GM12878 (cell line): ENCODE measurements around the gene CNPY1. TPM values are rescaled to one million over a fixed set of nuclear protein-coding genes. Genes with fewer than 3 reads are reported as not detected.
A peak's percentile ranks its signal among the peaks of the same experiment; 100 is the strongest.

Experiments
- ATAC-seq: fragments of 200-7000 bp; cut with Tn5 transposase; 3 replicates; pipeline ENCODE4 v1.9.1; 2020; ENCODE audit warnings: mild to moderate bottlenecking, moderate library complexity
- BruUV-seq: library from RNA; stranded (reverse); fragments of 400-500 nt; replicated peaks from 2 replicates; lab custom pipeline; 2021; lab: Mats Ljungman, UMichigan
- CTCF ChIA-PET: fragments of 300-600 bp; sonication (Branson Sonifier 250); formaldehyde crosslinking; extraction: SDS; loops from one replicate; lab custom pipeline; 2021; ENCODE audit warnings: inconsistent platforms; lab: Yijun Ruan, JAX
- POLR2A ChIA-PET: fragments of 350-600 bp; formaldehyde crosslinking; extraction: SDS; loops from one replicate; lab custom pipeline; 2021; ENCODE audit warnings: inconsistent platforms; lab: Charles Lee
- RAD21 ChIA-PET: fragments of 300-600 bp; sonication (Branson Sonifier 250); formaldehyde crosslinking; loops from one replicate; lab custom pipeline; 2023; ENCODE audit warnings: antibody characterized with exemption; ENCODE audit not compliant: unreplicated experiment; lab: Charles Lee
- SMC1A ChIA-PET: fragments of 300-600 bp; sonication (Branson Sonifier 250); formaldehyde crosslinking; loops from one replicate; lab custom pipeline; 2023; ENCODE audit not compliant: unreplicated experiment, uncharacterized antibody; lab: Charles Lee
- DNase-seq: peaks from one replicate; pipeline ENCODE4 v3.0.0-alpha.2; 2011; ENCODE audit warnings: low read depth, low spot score
- FAIRE-seq: peaks from 3 replicates; lab custom pipeline; 2011; peaks lifted over from hg19 to GRCh38; lab: Jason Lieb, UNC
- H2AFZ ChIP-seq: 2 replicates; pipeline ENCODE4 v1.6.0; 2011; ENCODE audit warnings: low read depth, low read length, control low read depth; ENCODE audit not compliant: control insufficient read depth
- H3K27ac ChIP-seq: 2 replicates; pipeline ENCODE4 v1.5.1; 2011; ENCODE audit warnings: control low read depth; ENCODE audit not compliant: control insufficient read depth, insufficient read depth
- H3K27me3 ChIP-seq, 2 experiments: replicated peaks in 1 of 2; 2 replicates each; pipeline versions ENCODE4 v1.6.0 to v1.6.1; 2011; ENCODE audit warnings: low read length in 1 of 2; ENCODE audit not compliant: control insufficient read depth in 2 of 2, insufficient read depth in 2 of 2
- H3K36me3 ChIP-seq, 2 experiments: 2 replicates each; pipeline ENCODE4 v1.5.1; 2011; ENCODE audit warnings: low read length in 1 of 2; ENCODE audit not compliant: control insufficient read depth in 2 of 2, insufficient read depth in 2 of 2
- H3K4me1 ChIP-seq: 2 replicates; pipeline ENCODE4 v1.6.1; 2011; ENCODE audit warnings: mild to moderate bottlenecking, low read length, moderate library complexity, mixed read lengths; ENCODE audit not compliant: control insufficient read depth, insufficient read depth
- H3K4me2 ChIP-seq: 2 replicates; pipeline ENCODE4 v1.6.0; 2011; ENCODE audit warnings: control low read depth; ENCODE audit not compliant: control insufficient read depth, insufficient read depth
- H3K4me3 ChIP-seq: fragments of 200-600 bp; sonication (generic); 2 replicates; pipeline ENCODE4 v1.5.1; 2016
- H3K79me2 ChIP-seq: 2 replicates; pipeline ENCODE4 v1.6.0; 2011; ENCODE audit warnings: low read length; ENCODE audit not compliant: control insufficient read depth, insufficient read depth
- H3K9ac ChIP-seq: 2 replicates; pipeline ENCODE4 v1.8.0; 2011; ENCODE audit warnings: low read length, control low read depth, mixed read lengths; ENCODE audit not compliant: control insufficient read depth, insufficient read depth
- H3K9me3 ChIP-seq: replicated peaks from 3 replicates; pipeline ENCODE4 v1.5.1; 2011; ENCODE audit warnings: mild to moderate bottlenecking, low read length; ENCODE audit not compliant: control insufficient read depth, insufficient read depth
- H4K20me1 ChIP-seq: 2 replicates; pipeline ENCODE4 v1.6.0; 2011; ENCODE audit not compliant: control insufficient read depth, insufficient read depth
- BCL3 ChIP-seq: IDR thresholded peaks from 2 replicates; pipeline ENCODE4 v1.6.1; 2011; ENCODE audit warnings: borderline replicate concordance, low read depth, mild to moderate bottlenecking, moderate library complexity, low read length; ENCODE audit not compliant: insufficient read depth, poor library complexity, severe bottlenecking
- CREM ChIP-seq: IDR thresholded peaks from 2 replicates; pipeline ENCODE4 v1.6.1; 2014; ENCODE audit warnings: antibody characterized with exemption, low read depth
- HDAC6 ChIP-seq: fragments of 200-600 bp; sonication (generic); IDR thresholded peaks from one replicate; pipeline ENCODE4 v1.8.0; 2017; ENCODE audit warnings: antibody characterized with exemption; ENCODE audit not compliant: unreplicated experiment
- MTA2 ChIP-seq: fragments of 450-650 bp; IDR thresholded peaks from 2 replicates; pipeline ENCODE4 v1.6.1; 2016; ENCODE audit warnings: low read depth, mild to moderate bottlenecking, moderate library complexity
- MXI1 ChIP-seq: fragments of 150-350 bp; IDR thresholded peaks from 2 replicates; pipeline ENCODE4 v1.6.1; 2011; ENCODE audit warnings: low read depth, mild to moderate bottlenecking, inconsistent platforms, low read length, improper control_type of control experiment
- MYC ChIP-seq: IDR thresholded peaks from 2 replicates; pipeline ENCODE4 v1.6.1; 2011; ENCODE audit warnings: mild to moderate bottlenecking, low read length, moderate library complexity, inconsistent platforms; ENCODE audit not compliant: insufficient read depth, insufficient replicate concordance, insufficient read length, severe bottlenecking
- NFIC ChIP-seq: IDR thresholded peaks from 2 replicates; pipeline ENCODE4 v1.6.1; 2012; ENCODE audit warnings: low read depth, mild to moderate bottlenecking, inconsistent platforms, low read length, moderate library complexity
- NR2F1 ChIP-seq: fragments of 450-650 bp; conservative IDR thresholded peaks from 2 replicates; pipeline ENCODE4 v1.6.1; 2017; ENCODE audit warnings: mild to moderate bottlenecking
- RUNX3 ChIP-seq: IDR thresholded peaks from 2 replicates; pipeline ENCODE4 v1.6.1; 2012; ENCODE audit warnings: low read length, inconsistent platforms
- SMAD5 ChIP-seq: IDR thresholded peaks from 2 replicates; pipeline ENCODE4 v1.6.1; 2016; ENCODE audit warnings: antibody characterized with exemption, low read depth
- SRF ChIP-seq, 2 experiments: IDR thresholded peaks; 2 replicates each; pipeline ENCODE4 v1.6.1; 2011; ENCODE audit warnings: low read depth in 2 of 2, low read length in 2 of 2, mild to moderate bottlenecking in 1 of 2, moderate library complexity in 1 of 2
- STAT1 ChIP-seq: fragments of 450-650 bp; conservative IDR thresholded peaks from 2 replicates; pipeline ENCODE4 v1.6.1; 2014; ENCODE audit warnings: antibody characterized with exemption, mild to moderate bottlenecking
- SUZ12 ChIP-seq: fragments of 200-600 bp; sonication (generic); IDR thresholded peaks from one replicate; pipeline ENCODE4 v1.6.1; 2018; ENCODE audit warnings: antibody characterized with exemption, mild to moderate bottlenecking; ENCODE audit not compliant: unreplicated experiment
- TARDBP ChIP-seq: IDR thresholded peaks from 2 replicates; pipeline ENCODE4 v1.6.1; 2016; ENCODE audit warnings: borderline replicate concordance
- ZNF622 ChIP-seq: fragments of 450-650 bp; IDR thresholded peaks from 2 replicates; pipeline ENCODE4 v1.6.1; 2017; ENCODE audit warnings: mild to moderate bottlenecking, inconsistent platforms
- WGBS: methylation state at CpG from one replicate; pipeline ENCODE4 v1.1.6; 2016; ENCODE audit warnings: low lambda C conversion rate; ENCODE audit not compliant: insufficient replicate concordance, insufficient coverage; ENCODE audit errors: missing lambda C conversion rate; 5-methylcytosine and 5-hydroxymethylcytosine counted together
- in situ Hi-C: fragments of 300-500 bp; cut with MboI; formaldehyde crosslinking; loops from 9 replicates; pipeline ENCODE4 v1.14.3; 2018; ENCODE audit warnings: mixed read lengths
- intact Hi-C: fragments of 100-400 bp; cut with micrococcal nuclease; formaldehyde crosslinking; loops from one replicate; pipeline ENCODE4 v1.14.2; 2022; ENCODE audit not compliant: unreplicated experiment
- polyA plus RNA-seq, 11 experiments: library from polyadenylated mRNA; depleted of rRNA in 4 of 11; unstranded in 6 of 11; stranded (reverse) in 5 of 11; fragments of >200 nt; fragmentation: Nextera tagmentation in 4 of 11; fragmentation: Illumina TruSeq in 1 of 11; extraction: Ambion mirVana in 4 of 11; extraction: Trizol in 1 of 11; gene quantifications; 1 replicate in 1 of 11; 2 replicates in 10 of 11; pipeline versions ENCODE4 v1.2.1 to v1.2.3, GENCODE V29; 2011 to 2016; ENCODE audit warnings: inconsistent platforms in 2 of 11, missing spikeins in 2 of 11, low read depth in 1 of 11
- total RNA-seq, 4 experiments: library from RNA; depleted of rRNA in 3 of 4; stranded (reverse); fragments of >200 nt in 3 of 4; fragmentation: Illumina TruSeq in 1 of 4; extraction: Trizol in 1 of 4; gene quantifications; 2 replicates each; pipeline versions ENCODE4 v1.2.1 to v1.2.3, GENCODE V29; 2013 to 2021

The CNPY1 gene
- total and polyA plus RNA-seq, 10 of the 15 experiments (the other 5 are each of a cell fraction or from before 2014, with no cell fraction given): not detected

GRCh38 chr7:155533120-155533826, 13.1 kb downstream of the CNPY1 start:
- H3K27ac ChIP-seq: no peak overlapping the region
- DNase-seq (no peak), ATAC-seq (peak; percentile 39), FAIRE-seq (peak; percentile 41)
- in situ Hi-C loops: no loop called here
- CTCF ChIA-PET: no interaction called here
- TF ChIP-seq MYC (no peak), SUZ12 (peak; percentile 59)
- TF ChIP-seq, all 136 proteins: peak for 1
- H3K4me2 ChIP-seq: peak overlapping the region; percentile 60
- WGBS: 7% methylated on average over 60 of the region's 60 CpGs
- no peaks in the 10 kb centered on the region for H3K36me3 ChIP-seq
- no peaks in the 10 kb centered on the region for H3K4me1 ChIP-seq
- RAD21 ChIA-PET: no interaction called here
- peaks cover 14 to 25% of the 10 kb centered on the region in 2 experiments for H3K27me3 ChIP-seq
- POLR2A ChIA-PET: no interaction called here
- H3K9me3 ChIP-seq: no peaks in the 10 kb centered on the region; the same call in 2 of the 3 replicates
- no peak overlapping the region for H3K4me3 ChIP-seq
- no peaks in the 10 kb centered on the region; the same call in 1 of the 2 replicates for H4K20me1 ChIP-seq
- H3K9ac ChIP-seq: no peak overlapping the region
- BruUV-seq: no TSS peak
- H3K79me2 ChIP-seq: no peaks in the 10 kb centered on the region
- intact Hi-C loops: loop anchor here (5.0 kb wide), 2 partner anchors 151 to 606 kb away; no protein-coding TSS in a partner anchor
- SMC1A ChIA-PET: interaction anchor here (0.7 kb wide), 1 partner anchor 606 kb away, joined by 3 read pairs; no protein-coding TSS in a partner anchor
- H2AFZ ChIP-seq: no peak overlapping the region

GRCh38 chr7:155532792-155533119, 13.6 kb downstream of the CNPY1 start:
- in situ Hi-C loops: no loop called here
- RAD21 ChIA-PET: no interaction called here
- intact Hi-C loops: loop anchor here (5.0 kb wide), 2 partner anchors 150 to 605 kb away; no protein-coding TSS in a partner anchor
- Histone ChIP-seq H3K27me3 (peaks cover 14 to 25% of the 10 kb centered on the region in 2 experiments), H3K4me3 (no peak overlapping the region), H3K4me1 (no peaks in the 10 kb centered on the region), H3K9ac (no peak overlapping the region), H2AFZ (no peak overlapping the region), H3K79me2 (no peaks in the 10 kb centered on the region), H3K36me3 (no peaks in the 10 kb centered on the region), H3K27ac (no peak overlapping the region), H4K20me1 (no peaks in the 10 kb centered on the region; the same call in 1 of the 2 replicates), H3K9me3 (no peaks in the 10 kb centered on the region; the same call in 2 of the 3 replicates), H3K4me2 (0 out of 2 replicates have a peak overlapping the region, but pooled peaks have one; percentile 17)
- ATAC-seq (no peak), DNase-seq (no peak), FAIRE-seq (no peak)
- CTCF ChIA-PET: no interaction called here
- SMC1A ChIA-PET: no interaction called here
- 43% methylated on average over 14 of the region's 14 CpGs for WGBS
- BruUV-seq: no TSS peak
- POLR2A ChIA-PET: no interaction called here
- TF ChIP-seq TARDBP: no peak
- TF ChIP-seq SRF (IDR thresholded peaks at IDR 0.05; ENCODE audit: low read depth in 2 of 2, low read length in 2 of 2): no peak
- TF ChIP-seq RUNX3: no peak
- no peak for TF ChIP-seq STAT1
- TF ChIP-seq MXI1: no peak
- no peak for TF ChIP-seq NR2F1
- TF ChIP-seq MTA2: no peak
- no peak for TF ChIP-seq BCL3
- no peak for TF ChIP-seq CREM
- TF ChIP-seq SMAD5: no peak
- no peak for TF ChIP-seq HDAC6
- TF ChIP-seq ZNF622: no peak
- TF ChIP-seq NFIC: no peak
